ENCODE data around the gene UBE2J1.
"Not testable (repeated sequence)": the region's sequence is repeated elsewhere in the genome, so short reads cannot be mapped to it uniquely, and the experiment has no call there.

The UBE2J1 gene, protein sequence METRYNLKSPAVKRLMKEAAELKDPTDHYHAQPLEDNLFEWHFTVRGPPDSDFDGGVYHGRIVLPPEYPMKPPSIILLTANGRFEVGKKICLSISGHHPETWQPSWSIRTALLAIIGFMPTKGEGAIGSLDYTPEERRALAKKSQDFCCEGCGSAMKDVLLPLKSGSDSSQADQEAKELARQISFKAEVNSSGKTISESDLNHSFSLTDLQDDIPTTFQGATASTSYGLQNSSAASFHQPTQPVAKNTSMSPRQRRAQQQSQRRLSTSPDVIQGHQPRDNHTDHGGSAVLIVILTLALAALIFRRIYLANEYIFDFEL

DNA sequence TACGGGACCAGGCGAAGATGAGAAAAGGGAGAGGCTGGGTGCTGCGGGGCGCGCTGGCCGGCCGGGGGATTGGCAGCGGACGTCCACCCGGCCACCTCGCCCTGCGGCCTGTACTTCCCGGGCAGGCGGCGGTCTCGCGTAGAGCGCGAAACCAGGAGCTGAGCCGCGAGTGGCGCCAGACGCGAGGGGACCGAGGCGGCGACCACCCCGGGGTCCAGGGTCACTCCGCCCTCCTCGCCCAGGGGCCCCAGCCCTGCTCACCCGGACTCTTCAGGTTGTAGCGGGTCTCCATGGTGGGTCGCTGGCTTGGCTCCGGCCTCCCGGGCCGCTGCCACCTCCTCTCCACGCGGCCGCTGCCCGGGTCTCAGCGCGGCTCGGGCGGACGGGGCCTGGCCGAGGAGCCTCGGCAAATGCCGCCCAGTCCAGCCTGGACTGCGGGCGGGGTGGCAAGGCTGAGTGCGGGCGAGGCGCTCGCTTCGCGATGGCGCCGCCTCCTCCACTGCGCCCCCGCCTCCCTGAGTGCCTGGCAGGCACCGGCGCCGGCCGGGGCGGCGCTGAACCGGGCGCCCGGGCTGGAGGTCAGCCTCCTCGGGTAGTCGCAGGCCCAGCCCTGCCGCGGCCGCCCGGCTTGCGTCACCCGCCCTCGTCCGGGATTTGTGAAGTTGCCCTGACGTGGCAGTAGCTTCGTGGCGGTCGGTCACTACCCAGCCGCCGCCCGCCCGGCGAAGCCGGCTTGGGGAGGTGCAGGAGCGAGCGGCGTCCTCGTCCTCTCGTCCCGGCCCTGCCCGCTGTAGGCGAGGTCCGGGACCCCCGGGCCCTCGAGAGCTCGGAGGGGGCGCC, at the start of gene UBE2J1:
Gene UBE2J1 (minus strand): TSS at position 445 of the 840 bp plus-strand sequence. CDS start 153 bp downstream, at position 292.
- Histone ChIP-seq H3K4me3 (peak within 1 kb of the TSS; percentile 87 to 93), H3K36me3 (no peaks in the 10 kb centered on the region), H3K27me3 (no peaks in the 10 kb centered on the region), H3K27ac (peak within 1 kb of the TSS; percentile 99 to 100), H3K9me3 (no peaks in the 10 kb centered on the region), H3K4me1 (peaks cover 0 to 49% (median 31%) of the 10 kb centered on the region in 4 donors)
- peak; percentile 95 to 98 for DNase-seq
- TF ChIP-seq, protein P1, sequence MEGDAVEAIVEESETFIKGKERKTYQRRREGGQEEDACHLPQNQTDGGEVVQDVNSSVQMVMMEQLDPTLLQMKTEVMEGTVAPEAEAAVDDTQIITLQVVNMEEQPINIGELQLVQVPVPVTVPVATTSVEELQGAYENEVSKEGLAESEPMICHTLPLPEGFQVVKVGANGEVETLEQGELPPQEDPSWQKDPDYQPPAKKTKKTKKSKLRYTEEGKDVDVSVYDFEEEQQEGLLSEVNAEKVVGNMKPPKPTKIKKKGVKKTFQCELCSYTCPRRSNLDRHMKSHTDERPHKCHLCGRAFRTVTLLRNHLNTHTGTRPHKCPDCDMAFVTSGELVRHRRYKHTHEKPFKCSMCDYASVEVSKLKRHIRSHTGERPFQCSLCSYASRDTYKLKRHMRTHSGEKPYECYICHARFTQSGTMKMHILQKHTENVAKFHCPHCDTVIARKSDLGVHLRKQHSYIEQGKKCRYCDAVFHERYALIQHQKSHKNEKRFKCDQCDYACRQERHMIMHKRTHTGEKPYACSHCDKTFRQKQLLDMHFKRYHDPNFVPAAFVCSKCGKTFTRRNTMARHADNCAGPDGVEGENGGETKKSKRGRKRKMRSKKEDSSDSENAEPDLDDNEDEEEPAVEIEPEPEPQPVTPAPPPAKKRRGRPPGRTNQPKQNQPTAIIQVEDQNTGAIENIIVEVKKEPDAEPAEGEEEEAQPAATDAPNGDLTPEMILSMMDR (IDR thresholded peaks at IDR 0.05) = no peak
- intact Hi-C loops (cut with DNase I; ENCODE audit: low total_unique reads) = no loop called here

DNA sequence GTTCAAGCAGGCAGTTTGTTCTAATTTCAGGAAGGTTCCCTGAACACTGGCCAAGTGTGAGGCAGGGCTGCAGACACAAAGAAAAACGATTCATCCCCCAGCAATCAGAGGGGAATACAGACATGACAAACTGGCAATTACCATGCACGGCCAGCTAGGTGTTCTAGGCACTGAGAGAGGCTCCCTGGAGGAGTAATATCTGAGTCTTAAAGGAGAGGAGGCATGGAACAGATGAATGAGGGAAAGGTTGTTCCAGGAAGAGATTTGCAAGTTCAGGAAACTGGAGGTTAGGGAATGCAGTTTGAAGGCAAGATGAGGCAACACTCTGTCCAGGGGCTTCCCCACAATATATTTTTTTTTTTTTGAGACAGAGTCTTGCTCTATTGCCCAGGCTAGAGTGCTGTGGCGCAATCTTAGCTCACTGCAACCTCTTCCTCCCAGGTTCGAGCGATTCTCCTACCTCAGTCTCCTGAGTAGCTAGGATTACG, 48.4 kb upstream of the UBE2J1 start:
- no peak for DNase-seq
- H3K4me3 ChIP-seq = no peak overlapping the region
- TF ChIP-seq, protein P1 (IDR thresholded peaks at IDR 0.05) = no peak
- no peaks in the 10 kb centered on the region for H3K4me1 ChIP-seq
- no peaks in the 10 kb centered on the region for H3K27me3 ChIP-seq
- H3K27ac ChIP-seq = no peak overlapping the region
- H3K9me3 ChIP-seq = no peaks in the 10 kb centered on the region
- intact Hi-C loops (cut with DNase I; ENCODE audit: low total_unique reads) = no loop called here
- H3K36me3 ChIP-seq = no peaks in the 10 kb centered on the region

DNA sequence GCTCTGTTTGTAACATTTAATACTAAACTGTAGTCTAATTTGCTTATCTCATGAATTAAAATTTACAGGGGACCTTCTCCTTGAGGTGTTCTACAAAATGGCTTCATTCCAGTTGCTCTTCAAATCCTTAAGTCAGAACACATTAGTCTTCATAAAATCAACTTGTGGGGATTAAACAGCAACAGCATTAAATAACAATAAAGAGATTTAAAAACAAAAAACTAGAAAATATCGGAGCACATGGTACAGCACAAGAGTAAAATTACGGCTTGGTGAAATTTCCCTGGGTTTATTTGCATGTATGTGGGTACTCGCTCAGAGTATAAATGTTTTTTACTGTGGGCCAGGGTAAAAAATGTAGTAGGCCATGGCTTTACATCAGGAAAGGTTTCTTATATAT, 47.5 kb upstream of the UBE2J1 start:
- H3K27ac ChIP-seq = no peak overlapping the region
- no peaks in the 10 kb centered on the region for H3K36me3 ChIP-seq
- H3K9me3 ChIP-seq = no peaks in the 10 kb centered on the region
- TF ChIP-seq, protein P1 (IDR thresholded peaks at IDR 0.05) = no peak
- no peaks in the 10 kb centered on the region for H3K27me3 ChIP-seq
- intact Hi-C loops (cut with DNase I; ENCODE audit: low total_unique reads) = no loop called here
- H3K4me1 ChIP-seq = no peaks in the 10 kb centered on the region
- no peak overlapping the region for H3K4me3 ChIP-seq
- no peak for DNase-seq

DNA sequence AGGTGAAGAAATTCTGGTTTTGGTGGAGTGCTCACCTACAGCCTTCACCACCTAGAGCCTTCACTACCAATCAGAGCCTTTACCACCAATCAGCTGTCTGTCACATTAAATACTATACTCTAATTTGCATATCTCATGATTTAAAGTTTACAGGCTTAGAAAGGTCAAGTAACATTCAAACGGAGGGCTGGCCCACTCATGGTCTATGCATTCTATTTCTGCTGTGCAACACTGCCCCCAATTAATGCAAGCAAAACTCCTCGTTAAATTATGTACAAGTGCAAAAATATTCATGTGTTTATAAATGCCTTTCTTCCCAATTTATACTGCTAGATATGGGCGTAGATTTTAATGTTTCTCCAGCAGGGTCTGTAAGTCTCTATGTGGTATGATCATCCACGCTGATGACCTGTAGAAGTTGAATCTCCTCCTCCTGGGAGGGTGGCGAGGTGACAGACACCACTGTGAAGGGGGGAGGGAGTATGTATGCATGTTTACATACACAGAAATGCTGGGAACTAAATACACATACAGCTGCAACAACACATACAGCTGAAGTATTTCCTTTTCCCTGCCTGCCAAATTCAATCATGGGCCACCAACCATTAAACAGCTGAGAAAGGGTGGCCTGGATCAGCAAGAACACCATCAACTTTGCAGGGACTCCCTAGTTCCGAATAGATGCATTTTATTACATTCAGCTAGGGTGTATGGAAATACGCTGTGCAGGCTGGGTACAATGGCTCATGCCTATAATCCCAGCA, 46.4 kb upstream of the UBE2J1 start:
- H3K27me3 ChIP-seq = no peaks in the 10 kb centered on the region
- intact Hi-C loops (cut with DNase I; ENCODE audit: low total_unique reads) = no loop called here

DNA sequence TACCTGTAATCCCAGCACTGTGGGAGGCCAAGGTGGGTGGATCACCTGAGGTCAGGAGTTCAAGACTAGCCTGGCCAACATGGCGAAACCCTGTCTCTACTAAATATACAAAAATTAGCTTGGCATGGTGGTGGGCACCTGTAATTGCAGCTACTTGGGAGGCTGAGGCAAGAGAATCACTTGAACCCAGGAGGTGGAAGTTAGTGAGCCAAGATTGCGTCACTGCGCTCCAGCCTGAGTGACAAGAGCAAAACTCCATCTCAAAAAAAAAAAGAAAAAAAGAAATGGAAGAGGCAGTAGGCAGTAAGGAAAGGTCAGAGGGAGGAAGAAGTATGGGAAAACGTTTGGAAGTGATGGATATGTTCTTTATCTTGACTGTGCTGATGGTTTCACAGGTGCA, 45.4 kb upstream of the UBE2J1 start:
- H3K27me3 ChIP-seq; H3K4me1 ChIP-seq; H3K36me3 ChIP-seq; H3K27ac ChIP-seq; H3K4me3 ChIP-seq; H3K9me3 ChIP-seq; intact Hi-C loops (cut with DNase I; ENCODE audit: low total_unique reads); DNase-seq: not testable (repeated sequence)

More for the DNA sequence above, 46.4 kb upstream of the UBE2J1 start:
- H3K9me3 ChIP-seq = no peaks in the 10 kb centered on the region
- H3K27ac ChIP-seq = no peak overlapping the region
- no peaks in the 10 kb centered on the region for H3K4me1 ChIP-seq
- TF ChIP-seq, protein P1 (IDR thresholded peaks at IDR 0.05) = no peak
- H3K36me3 ChIP-seq = no peaks in the 10 kb centered on the region
- H3K4me3 ChIP-seq = no peak overlapping the region
- no peak for DNase-seq
